Stimulated activated CD4-positive, alpha-beta T cell treated with anti-CD3 and anti-CD28 coated beads, Interleukin-15, amount 100 ng/mL, for 24 hours (primary cell): ENCODE results near the gene WDCP.
A peak's percentile ranks its signal among the peaks of the same experiment; 100 is the strongest.
"Not testable (repeated sequence)": the region's sequence is repeated elsewhere in the genome, so short reads cannot be mapped to it uniquely, and the experiment has no call there.

ENCODE experiments used
- DNase-seq: peaks from one replicate; pipeline ENCODE4 v3.0.0-alpha.2; 2020

The WDCP gene

DNA sequence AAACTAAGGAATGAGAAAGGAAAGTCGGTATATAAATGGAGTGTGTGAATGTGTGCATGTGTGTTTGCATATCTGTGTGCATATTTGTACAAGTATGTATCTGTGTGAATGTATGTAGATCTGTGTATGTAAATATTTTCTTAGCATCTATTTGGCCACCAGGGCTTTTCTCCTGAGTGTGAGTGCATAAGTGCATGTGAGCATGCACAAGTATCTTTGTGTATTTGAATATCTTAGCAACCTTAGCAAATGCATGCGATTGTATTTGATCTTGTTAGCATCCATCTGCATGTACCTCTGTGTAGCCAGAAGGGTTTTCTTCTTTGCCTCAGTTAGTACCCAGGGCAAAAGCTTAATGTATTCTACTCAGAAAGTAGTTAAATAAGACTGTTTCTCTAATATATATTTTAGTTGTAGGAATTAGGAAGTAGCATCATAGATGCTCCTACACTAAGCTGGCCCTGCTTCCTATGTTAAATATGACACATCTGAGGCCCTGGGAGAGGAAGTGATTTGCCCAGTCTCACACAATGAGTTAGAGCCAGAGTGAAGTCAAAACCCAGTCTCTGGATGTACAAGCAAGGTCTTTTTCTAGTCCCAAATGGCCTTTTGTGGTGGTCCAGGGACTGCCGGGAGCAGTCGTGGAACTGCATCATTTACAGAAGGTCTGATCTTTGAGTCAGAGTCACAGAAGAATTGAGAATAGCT lies 11.5 kb upstream of the WDCP start:
- no peak for DNase-seq

DNA sequence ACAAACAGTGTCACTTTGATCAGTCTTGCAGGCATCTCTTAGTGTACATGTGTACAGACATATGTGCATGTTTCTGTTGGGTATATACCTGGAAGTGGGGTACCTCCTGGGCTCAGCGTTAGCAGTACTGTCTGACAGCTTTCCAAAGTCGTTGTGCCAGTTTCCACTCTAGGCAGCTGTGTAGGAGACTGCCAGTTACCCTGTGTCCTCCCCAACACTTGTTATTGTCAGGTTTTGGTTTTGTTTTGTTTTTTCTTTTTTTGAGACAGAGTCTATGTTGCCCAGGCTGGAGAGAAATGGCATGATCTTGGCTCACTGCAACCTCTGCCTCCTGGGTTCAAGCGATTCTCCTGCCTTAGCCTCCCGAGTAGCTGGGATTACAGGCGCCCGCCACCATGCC lies 8.6 kb upstream of the WDCP start:
- no peak for DNase-seq

DNA sequence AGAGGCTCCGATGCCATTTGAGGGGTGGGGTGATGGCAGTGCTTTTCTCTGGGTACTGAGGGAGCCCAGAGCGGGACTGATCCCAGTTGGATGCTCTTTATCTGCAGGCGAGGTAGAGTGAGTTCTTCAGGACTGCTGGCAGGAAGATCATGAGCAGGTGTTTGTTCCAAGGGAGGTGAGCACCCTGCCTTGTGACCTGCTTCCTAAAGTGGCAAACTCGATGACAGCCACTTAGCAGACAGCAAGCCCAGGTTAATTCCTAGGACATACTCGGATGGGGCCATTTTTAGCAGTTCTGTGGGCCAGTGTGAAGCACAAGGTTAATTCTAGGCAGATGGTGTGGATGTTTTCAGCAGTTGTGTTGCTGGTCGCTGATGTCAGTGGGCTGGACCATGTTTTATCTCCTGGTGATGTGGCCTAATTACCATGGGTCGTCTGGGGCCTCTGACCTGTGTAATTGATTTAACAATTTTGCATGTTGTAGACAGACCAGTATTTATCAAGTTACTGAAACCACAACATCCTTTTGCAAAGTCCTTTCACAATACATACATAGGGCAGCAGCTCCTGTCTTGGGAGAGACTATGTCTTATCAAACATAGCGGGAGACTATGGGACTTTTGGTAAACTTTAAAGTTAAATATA lies 7.3 kb upstream of the WDCP start:
- DNase-seq = no peak

DNA sequence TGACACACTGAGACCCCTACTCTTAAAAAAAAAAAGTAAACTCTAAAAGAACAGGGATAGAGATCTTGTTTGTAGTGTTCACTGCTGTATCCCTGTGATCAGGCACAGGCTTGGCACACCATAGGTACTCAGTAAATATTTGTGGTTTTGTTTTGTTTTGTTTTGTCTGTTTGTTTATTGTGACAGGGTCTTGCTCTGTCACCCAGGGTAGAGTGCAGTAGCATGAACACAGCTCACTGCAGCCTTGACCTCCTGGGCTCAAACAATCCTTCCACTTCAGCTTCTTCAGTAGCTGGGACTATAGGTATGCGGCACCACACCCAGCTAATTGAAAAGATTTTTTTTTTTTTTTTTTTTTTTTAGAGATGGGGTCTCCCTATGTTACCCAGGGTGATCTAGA lies 5.8 kb upstream of the WDCP start:
- no peak for DNase-seq

DNA sequence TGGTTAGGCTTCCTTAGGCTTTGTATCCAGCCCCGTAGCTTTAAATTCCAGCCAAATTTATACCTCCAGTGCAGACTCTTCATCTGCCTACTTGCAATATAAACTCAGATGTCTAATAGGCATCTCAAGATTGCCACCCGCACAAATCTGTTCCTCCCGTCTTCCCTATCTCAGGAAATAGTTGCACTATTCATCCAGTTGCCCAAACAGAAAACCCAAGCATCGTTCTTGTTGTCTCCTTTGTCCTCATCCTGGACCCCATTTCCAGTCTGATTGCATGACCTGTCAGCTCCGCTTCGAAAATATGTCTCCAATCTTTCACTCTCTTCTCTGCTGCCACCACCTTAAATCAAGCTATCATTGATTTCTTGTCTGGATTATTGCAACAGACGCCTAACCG lies 4.6 kb upstream of the WDCP start:
- DNase-seq = no peak

DNA sequence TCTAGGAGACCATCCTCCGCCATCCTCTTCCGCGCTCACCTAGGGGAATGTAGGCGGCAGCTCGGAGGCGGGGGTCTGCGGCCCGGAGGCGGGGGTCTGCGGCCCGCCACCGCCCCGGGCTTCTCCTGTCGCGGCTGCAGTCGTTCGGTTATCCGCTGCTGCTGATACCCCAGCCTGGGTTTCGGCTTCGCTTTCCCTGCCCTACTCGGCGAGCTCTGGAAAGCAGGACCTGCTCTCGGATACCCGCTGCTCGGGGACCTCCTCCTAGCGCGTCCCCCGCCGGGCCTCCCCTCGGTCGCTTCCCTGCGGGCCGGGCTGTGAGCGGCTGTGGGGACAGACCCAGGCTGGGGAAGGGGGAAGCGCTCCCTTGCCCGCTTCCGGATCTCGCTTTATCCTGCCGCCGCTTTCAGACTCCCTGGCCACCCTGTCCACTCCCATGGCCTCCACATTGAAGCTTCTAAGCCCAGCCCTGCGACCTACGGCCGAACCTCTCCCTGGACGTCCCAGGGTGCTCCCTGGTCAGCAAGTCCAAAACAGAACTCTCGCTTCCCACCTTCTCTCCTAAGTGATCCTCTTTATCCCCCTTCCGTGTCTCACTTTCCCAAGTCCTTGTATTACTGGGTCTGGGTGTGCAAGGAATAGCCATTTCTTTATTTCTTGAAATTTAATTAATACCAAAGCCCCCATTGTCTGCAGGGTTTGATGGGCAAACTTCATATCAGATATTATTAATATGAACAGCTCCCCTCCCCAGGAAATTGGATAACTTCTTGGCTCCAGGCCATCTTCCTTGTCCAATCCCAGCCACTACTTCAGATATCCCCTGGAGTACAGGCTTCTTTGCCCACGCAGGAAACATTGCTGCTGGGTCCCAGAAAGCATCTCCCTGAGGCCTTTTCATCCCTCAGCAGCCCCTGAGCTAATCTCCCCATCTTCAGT lies 3.1 kb upstream of the WDCP start:
- peak; percentile 27 for DNase-seq

DNA sequence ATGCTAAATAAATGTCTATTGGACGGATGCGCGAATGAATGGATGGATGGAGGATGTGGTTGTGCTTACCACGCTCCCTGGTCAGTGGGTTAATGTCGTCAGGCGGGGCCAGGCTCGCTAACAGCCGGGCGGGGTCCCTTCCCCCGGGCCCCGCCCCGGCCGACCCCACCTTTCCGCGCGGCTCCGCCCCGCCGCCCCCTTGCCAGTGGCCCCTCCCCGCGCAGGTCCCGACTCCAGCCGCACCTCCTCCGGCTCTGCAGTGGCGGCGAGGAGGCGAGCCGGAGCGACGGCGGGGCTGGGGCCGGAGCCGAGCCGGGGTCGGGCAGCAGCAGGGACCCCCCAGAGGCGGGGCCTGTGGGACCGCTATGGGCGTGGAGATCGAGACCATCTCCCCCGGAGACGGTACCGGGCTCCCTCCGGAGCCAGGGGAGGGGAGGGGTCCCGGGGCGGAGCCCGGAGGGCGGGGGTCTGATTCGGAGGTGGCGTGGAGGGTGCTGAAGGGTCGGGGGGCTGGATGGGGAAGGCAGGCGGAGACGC lies 2.4 kb upstream of the WDCP start, which contains the start of gene FKBP1B:
FKBP1B (plus strand) TSS at position 257 of the 537 bp plus-strand sequence; CDS start at position 366, 109 bp downstream.
- DNase-seq = peak; percentile 75

DNA sequence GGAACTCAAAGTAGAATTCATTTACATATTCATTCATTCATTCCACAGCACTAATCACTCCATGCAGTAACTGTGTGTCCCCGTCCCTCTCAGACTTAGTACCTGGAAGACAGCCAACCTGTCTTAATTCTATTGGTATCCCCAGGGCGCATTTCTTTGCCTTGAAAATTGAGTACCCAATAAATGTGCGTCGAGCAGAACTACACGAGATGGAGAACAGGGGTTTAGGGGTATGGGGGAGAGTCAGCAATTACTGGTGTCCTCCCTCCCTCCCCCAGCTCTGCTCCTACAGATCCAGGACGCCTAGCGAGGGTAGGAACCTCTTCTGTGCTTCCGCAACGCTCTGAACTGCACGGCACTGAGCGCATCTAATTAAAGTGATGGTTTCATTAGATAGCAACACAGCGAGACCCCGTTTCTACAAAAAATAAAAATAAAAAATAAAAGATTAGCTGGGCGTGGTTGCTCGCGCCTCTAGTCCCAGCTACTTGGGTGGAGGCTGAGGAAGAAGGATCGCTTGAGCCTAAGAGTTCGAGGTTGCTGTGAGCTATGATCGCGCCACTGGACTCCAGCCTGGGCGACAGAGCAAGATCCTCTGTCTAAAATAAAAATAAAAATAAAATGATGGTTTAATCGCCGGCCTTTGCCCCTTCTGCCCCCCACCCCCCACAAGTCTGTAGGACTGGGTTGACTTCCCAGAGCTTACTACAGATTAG lies 1.7 kb upstream of the WDCP start:
- DNase-seq = peak; percentile 8

DNA sequence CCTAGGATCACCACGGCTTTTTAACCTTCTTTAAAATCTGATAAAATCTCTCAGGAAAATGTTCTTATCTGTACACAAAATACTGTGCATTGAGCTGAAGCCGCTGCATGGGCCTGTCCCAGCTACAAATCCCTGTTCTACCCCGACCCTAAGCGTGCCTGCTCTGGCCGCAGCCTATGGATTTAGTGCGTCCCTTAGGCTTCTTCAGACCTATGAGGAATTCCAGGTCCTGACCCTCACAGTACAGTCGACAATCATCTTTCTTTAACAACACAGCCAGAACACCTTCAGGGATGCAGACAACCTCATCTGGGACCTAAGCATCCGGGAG lies 477 bp upstream of the WDCP start:
- no peak for DNase-seq

DNA sequence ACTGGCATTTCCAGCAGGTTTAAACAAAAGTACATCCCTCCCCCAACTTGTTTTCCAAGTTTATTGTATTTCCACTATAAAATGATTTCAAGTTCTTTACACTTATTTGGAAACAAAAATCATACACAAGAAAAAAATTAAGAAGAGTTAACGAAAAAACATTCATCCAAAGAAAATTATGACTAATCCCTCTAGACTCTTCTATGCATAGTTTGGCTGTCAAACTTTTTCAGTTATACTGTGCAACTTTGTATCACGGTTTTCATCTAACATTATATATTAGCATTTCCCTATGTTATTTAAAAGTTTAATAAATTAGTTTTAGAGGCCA lies 627 bp downstream of the WDCP start:
- no peak for DNase-seq

DNA sequence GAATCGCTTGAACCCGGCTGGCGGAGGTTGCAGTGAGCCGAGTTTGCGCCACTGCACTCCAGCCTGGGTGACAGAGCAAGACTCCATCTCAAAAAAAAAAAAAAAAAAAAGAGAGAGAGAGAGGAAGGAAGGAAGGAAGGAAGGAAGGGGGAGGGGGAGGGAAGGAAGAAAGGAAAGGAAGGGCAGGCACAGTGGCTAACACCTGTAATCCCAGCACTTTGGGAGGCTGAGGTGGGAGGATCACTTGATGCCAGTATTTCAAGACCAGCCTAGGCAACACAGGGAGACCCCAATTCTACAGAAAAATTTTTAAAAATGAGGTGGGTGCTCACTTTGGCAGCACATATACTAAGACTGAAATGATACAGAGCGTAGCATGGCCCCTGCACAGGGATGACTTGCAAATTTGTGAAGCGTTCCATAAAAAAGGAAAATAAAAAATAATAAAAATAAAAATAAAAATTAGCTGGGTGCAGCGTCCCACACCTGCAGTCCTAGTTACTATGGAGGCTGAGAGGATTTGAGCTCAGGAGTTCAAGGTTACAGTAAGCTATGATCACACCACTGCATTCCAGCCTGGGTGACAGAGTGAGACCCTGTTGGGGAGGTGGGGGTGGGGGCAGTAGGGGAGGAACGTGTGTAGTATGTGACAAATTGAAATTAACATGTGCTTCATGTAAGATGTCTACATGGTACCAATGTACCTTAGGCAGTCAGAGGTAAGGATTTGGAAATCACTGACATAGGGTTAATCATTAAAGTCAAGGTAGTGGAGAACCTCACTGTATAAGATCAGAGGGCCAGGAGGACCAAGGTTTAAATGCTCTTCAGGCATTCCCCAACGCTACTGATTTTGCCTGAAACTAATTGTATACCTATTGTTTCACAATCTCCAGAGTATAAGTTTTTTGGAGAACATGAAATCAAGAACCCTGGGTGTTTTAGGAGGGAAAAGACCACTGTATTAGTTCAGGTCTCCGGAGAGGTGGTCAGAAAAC lies 1.4 kb downstream of the WDCP start:
- DNase-seq = no peak

DNA sequence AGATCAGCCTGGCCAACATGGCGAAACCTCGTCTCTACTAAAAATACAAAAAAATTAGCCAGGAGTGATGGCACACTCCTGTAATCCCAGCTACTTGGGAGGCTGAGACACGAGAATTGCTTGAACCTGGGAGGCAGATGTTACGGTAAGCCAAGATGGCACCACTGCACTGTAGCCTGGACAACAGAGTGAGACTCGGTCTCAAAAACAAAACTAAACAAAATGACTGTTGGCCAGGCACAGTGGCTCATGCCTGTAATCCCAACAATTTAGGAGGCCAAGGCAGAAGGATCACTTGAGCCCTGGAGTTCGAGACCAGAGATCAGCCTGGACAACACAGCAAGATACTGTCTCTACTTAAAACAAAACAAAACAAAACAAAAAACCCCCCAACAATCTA lies 4.1 kb downstream of the WDCP start:
- not testable (repeated sequence) for DNase-seq

DNA sequence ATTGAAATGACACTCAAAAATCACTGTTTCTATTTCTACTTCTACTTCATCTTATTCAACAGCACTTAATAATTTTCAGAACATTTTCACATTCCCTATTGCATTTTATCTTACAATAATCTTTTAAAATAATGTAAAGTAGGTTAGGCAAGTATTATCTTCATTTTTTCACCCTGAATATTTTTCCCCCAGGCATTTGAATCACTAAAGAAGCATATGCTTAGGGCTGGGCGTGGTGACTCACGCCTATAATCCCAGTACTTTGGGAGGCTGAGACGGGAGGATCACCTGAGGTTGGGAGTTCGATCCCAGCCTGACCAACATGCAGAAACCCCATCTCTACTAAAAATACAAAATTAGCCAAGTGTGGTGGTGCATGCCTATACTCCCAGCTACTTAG lies 6.7 kb downstream of the WDCP start:
- no peak for DNase-seq

DNA sequence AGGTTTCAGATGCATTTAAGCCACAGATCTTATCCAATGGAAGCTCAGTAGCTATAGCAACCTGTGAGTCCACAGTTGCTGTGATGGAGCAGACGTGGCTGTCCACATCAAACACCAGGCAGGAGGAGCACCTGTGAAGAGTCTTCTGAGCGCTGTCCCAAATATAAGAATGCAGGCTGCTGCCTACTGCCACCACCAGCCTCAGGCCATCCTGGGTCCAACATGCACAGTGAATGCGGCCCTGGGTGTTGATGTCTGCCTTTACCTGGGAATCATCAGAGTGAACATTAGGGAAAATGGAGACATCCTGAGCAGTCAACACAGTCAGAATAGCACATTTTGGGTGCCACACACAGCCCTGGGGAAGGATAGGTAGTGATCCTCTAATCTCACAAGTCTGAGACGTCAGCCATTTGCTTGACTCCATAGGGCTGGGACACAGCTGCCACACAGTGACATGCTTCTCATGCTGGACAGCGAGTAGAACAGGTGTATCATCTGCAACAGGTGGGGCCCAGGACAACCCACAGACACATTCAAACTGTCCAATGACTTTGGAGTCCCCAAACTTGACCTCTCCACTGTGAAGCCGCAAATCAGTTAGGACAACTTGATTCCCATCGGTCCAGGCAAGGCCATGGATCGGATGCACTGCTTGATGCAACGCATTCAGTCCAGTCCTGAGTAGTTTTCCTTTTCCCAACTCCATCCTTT lies 8.2 kb downstream of the WDCP start:
- DNase-seq = no peak

DNA sequence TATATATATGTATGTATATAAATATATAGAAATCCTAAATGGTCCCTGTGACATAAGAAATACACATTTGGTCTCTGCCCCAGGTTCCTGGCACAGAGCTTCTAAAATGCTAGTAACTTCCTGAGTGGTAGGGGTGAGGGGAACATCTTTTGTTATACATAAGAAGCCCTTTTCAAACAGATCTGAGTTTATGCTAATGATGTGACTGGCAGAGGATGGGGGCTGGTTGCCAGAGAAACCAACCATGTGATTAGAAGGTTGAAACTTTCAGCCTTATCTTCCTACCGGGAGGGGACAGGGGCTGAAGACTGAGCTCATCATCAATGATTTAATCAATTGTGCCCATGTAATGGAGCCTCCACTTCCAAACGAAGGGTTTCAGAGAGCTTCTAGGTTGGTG lies 21.0 kb downstream of the WDCP start:
- no peak for DNase-seq

DNA sequence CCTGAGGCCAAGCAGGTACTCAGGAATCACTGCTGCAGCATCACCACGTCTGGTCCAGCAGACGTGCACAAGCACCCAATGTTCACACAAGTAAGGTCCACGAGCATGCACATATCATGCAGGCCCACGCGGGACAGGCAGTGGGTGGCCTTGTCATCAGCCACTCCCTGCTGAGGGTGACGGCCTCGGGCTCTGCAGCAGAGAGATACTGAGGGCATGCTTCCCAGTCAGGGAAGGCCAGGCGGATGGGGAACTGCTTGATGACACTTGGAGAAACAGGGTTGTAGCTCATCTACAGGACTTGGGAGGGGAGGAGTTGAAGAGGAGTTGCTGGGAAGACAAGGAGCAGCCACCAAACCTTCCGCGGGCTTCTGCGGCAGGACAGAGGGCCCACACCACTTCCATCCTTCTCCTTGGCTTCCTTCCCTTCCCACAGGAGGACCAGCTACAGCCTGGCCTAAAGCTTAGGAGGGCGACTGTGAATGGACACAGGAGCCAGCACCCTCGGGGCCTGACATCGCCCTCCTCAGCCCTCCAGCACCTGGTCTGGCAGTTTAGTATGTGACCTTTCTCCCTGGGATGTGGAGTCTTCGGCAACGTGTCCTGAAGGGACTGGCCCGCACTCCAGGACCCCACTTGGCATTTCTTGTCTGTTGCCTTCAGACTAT lies 22.1 kb downstream of the WDCP start:
- no peak for DNase-seq

DNA sequence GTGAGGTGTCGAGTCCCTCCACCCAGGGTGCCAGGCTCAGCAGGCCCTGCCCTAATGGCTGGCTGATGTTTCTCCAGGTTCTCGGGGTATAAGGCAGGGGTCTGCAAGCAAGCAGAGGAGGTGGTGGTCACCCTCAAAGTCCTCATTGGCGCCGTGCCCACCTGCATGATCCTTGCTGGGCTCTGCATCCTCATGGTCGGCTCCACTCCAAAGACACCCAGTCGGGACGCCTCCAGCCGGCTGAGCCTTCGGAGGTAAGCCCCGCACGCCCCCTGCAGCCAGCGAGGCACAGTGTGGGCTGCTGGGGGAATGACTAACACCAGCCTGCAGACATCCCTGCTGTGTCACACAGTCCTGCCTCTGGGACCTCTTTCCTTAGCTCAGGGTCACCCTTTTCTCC lies 23.2 kb downstream of the WDCP start:
- no peak for DNase-seq

DNA sequence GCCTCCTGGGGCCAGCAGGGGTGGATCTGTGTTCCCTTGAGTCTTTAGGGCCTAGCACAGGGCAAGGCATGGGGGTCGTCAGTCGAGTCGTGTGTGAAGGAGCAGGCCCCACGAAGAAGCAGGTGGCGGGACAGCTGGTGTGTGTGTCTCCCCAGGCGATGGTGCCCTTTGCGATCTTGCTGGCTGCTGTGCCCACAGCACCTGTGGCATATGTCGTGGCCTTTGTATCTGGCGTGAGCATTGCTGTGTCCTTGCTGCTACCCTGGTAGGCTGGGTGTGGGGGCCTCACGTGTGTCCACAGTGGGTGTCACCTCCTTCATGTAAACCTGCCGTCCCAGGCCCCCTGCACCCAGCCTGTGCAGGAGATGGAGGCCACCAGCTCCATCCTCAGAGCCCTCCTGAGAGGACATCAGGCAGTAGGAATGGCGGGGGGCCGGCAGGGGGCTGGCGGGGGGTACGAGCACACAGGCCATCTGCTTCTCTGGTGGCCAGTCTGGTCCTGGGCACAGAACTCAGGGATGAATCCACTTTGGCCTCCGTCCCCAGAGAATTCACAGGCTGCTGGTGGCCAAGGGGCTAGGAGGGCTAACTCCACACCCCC lies 24.1 kb downstream of the WDCP start:
- no peak for DNase-seq

DNA sequence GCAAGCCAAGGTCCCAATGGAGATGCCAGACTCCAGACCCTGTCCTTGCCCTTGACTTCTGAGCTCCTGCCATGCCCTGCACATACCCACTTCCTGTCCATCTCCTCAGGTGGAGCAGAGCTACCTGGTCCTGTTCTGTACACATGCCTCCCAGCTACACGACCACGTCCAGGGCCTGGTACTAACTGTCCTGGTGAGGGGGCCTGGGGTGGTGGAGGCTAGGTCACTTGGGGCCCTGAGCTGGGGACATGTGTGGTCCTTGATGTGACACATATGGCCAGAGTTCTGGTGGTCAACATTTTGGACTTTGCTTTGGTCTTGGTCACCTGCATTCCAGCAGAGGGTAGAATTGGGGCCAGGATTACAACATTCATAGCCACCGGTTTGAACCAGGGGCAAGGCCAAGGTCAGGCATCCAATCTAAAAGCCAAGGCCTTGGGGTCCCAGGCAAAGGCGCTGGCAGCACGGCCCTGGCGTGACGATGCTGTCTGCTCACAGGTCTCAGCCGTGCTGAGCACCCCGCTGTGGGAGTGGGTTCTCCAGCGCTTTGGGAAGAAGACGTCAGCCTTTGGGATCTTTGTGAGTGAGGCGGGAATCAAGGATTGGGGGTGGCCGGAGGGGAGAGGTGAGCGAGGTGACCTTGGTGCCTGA lies 24.7 kb downstream of the WDCP start:
- DNase-seq = no peak
